Activated CD4-positive, alpha-beta T cell treated with anti-CD3 and anti-CD28 coated beads for 48 hours (primary cell): ENCODE results near the gene CLRN3.

Source experiments
- DNase-seq: peaks from one replicate; pipeline ENCODE4 v3.0.0-alpha.2; 2020

The CLRN3 gene

DNA sequence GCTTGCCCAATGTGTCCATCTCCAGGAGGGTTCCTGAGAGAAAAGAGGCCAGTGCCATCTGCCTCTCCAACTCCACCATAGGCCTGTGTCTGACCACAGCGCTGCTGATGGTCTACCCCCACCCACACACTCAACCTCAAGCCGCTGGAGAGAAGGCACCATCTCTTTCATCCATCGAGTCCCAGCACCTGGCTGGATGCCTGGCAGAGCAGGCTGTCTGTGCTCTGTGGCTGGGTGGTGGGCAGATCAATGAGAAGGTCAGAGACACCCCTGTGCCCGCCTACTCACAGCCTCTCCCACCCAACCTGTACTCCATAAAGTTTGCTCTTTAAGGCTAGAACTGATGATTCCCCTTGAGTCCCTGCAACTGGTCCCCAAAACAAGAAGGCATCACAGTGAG, 58.0 kb downstream of the CLRN3 start:
- no peak for DNase-seq

GRCh38 chr10:127834221-127834620, 58.5 kb downstream of the CLRN3 start:
- no peak for DNase-seq

DNA sequence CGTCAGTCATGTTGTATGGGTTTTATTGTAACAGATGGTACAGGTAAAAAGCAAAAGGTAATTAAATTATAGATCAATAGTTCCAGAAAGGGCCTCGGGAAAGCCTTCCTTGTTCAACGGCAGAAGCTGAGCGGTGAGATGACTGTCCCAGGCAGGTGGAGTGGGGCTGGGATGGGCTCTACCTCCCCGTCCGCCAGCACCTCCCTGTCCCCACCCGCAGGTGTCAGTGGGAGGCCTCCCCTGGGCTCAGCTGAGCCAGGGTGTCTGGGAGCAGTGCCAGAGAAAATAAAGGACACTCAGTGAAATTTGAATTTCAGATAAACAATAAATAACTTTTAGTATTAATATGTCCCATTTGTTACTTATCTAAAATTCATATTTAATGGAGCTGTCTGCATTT, 58.9 kb downstream of the CLRN3 start:
- DNase-seq, result no peak

- no peak for DNase-seq
Measured at GRCh38 chr10:127832501-127832900, 60.2 kb downstream of the CLRN3 start.

- DNase-seq, result no peak
Measured at GRCh38 chr10:127830414-127830813, 62.3 kb downstream of the CLRN3 start.
